Ecto neural progenitor cell (in vitro differentiated cells): ENCODE data around the gene LGI1.
"Not testable (repeated sequence)": the region's sequence is repeated elsewhere in the genome, so short reads cannot be mapped to it uniquely, and the experiment has no call there.

Experiments
- DNase-seq: peaks from one replicate; pipeline ENCODE4 v3.0.0-alpha.2; 2018; ENCODE audit warnings: low spot score

The LGI1 gene

GRCh38 chr10:93807371-93807770 is 49.6 kb downstream of the LGI1 start:
- no peak for DNase-seq

DNA sequence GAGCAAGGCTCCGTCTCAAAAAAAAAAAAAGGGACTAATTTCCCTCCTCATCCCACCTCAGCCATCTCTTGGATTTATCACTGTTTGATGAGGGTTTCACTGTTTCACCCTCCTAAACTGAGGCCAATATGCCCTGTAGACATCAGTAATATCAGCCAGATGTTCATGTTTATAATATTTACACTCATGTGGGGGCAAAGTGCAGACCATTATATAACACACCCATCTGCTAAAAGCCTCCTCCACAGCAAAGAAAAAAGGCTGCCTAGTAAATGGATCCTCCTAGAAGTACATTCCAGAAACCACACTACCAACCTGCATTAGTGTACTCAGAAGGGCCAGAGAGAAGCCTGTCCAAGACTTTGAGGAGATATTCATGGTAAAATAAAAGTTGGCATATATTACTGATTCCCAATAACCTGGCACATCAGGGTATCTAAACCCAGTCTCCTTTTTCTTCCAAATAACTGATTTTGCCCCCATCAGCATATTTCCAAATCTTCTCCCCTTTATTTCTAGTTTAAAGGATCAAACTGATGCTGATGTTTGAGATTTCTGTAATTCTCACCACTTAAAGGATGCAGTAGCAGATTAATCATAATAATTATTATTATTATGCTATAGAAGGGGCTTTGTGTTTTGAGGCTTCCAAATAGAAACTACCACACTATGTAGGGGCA is 55.1 kb downstream of the LGI1 start:
- no peak for DNase-seq

GRCh38 chr10:93813507-93814465 is 56.0 kb downstream of the LGI1 start:
- peak; percentile 59 for DNase-seq

DNA sequence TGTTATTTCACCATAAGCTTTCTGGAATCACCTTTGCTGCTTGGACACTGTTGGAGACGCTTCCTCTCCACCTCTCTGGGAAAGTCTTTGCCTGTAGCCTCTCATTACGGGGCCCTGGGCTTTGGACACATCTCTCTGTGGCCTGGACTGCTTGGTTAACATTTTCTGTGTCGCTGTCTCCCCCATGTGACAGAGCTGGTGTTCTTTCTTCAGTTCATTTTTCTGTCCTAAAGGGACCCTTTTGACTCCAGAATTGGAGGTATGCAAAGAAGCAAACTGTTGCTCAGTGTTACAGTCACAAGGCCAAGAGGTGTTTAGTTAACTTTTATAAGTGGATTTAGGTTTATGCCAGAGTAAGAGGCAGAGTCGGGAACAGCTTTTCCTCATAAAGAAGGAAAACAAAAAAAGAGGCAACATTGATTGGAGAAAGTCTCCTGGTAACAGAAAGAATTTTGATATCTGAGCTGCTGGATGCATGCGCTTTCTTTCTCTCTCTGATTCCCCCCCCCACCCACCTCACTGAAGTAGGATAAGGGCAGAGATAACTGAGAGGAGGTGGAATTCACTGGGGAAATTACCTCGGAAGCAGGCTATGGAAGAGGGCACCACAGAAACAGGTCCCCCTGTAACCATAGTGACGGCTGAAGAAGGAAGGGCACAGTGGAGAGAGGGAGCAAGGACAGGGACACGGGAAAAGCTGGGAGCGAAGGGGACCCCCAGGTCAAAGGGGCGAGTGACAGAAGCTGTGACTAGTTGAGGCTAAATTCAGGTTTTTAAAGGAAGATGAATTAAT is 57.8 kb downstream of the LGI1 start:
- peak; percentile 61 for DNase-seq

- peak; percentile 74 for DNase-seq
Observed at GRCh38 chr10:93816123-93816747, 58.5 kb downstream of the LGI1 start.

GRCh38 chr10:93818086-93818485 is 60.4 kb downstream of the LGI1 start:
- DNase-seq, result no peak

- DNase-seq, result no peak
Observed at GRCh38 chr10:93819520-93819919, 61.8 kb downstream of the LGI1 start.

DNA sequence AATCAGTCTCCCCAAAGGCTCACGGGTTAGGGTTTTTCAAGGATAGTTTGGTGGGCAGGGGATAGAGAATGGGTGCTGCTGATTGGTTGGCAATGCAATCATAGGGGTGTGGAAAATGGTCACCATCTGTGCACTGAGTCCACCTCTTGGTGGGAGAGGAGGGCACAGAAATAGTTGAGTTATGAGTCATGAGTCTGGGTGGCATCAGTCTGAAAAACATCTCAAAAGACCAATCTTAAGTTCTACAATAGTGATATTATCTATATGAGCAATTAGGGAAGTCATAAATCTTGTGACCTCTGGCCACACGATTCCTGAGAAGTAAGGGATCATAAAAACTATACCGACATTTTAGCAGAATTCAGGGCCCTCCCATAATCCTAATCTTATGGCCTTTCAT is 62.7 kb downstream of the LGI1 start:
- DNase-seq, result no peak

GRCh38 chr10:93821051-93821772 is 63.5 kb downstream of the LGI1 start:
- DNase-seq, result no peak

GRCh38 chr10:93826355-93826754 is 68.6 kb downstream of the LGI1 start:
- no peak for DNase-seq

DNA sequence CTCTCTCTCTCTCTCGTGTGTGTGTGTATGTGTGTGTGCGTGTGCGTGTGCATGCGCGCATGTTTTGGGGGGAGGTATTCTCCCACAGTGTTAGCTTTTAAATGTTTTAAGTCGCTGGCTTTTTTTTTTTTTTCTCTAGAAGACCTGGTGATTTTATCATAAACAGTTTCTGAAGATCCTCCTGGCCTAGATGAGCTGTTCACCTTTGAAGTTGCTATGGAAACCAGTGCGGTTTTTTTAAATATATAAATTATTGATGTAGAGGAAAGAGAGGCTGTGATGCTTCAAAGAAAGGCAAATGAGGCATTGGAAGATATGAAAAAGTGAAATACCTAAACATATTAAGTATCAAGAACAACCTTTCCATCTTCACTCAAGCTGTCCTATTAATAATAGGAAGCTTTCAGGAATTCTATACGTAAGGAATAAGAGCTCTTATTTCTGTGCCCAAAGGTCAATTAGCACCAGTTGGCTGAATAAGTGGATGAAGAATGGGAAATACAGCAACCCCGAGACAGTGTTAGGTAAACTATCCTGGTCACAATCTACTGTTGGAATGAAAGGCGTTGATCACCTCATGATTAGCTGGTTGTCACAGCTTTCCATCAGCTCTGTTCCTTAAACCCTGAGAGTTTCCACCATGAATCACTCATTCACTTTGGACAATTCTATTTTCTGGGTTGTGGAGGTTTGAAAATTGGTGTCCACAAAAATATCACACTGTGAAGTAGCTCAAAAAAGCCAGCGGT is 69.5 kb downstream of the LGI1 start:
- DNase-seq, result no peak

GRCh38 chr10:93831065-93831464 is 73.3 kb downstream of the LGI1 start:
- DNase-seq, result not testable (repeated sequence)

DNA sequence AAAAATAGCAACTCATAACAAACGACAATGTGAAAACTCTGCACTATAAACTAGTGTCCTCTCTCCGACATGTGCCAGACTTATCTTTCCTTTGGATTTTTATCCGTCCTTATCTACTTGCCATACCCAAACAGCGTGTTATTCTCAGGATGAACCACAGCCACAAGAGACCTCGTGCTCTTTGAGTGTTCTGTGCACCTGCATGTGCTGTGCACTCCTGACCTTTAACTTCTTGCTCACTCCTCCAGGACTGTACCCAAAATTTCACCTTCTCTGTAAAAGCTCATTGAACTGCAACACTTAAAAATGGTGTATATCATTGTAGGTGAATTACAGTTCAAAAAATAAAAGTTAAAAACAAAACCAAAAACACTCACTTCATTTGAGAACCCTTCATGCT is 78.0 kb downstream of the LGI1 start:
- no peak for DNase-seq

GRCh38 chr10:93837822-93838221 is 80.1 kb downstream of the LGI1 start:
- DNase-seq, result no peak

GRCh38 chr10:93838278-93838677 is 80.5 kb downstream of the LGI1 start:
- DNase-seq, result no peak

- no peak for DNase-seq
Observed at GRCh38 chr10:93841961-93842360, 84.2 kb downstream of the LGI1 start.

- DNase-seq, result no peak
Observed at GRCh38 chr10:93844979-93845626, 87.4 kb downstream of the LGI1 start.
